ENCODE measurements around the gene SPIRE1.

DNA sequence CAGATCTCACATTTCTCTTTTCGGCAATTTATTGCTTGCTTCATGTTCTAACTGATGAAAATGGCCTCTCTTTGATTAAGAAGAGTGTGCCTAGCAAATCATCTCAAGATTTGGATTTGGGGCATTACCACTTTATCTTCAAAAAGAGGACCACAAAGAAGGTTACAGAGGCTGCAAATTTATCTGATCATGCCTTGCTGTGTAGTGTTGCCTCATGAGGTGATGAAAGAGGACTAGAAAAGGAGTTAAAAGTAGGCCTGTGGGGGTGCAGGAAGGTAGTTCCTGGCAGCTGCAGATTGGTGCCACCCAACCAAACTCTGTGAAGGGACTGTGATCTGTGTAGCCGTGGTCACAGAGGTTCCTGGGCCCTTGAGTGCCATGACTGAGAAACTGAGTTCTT lies 181.0 kb downstream of the SPIRE1 start:
- TF ChIP-seq, protein P1, sequence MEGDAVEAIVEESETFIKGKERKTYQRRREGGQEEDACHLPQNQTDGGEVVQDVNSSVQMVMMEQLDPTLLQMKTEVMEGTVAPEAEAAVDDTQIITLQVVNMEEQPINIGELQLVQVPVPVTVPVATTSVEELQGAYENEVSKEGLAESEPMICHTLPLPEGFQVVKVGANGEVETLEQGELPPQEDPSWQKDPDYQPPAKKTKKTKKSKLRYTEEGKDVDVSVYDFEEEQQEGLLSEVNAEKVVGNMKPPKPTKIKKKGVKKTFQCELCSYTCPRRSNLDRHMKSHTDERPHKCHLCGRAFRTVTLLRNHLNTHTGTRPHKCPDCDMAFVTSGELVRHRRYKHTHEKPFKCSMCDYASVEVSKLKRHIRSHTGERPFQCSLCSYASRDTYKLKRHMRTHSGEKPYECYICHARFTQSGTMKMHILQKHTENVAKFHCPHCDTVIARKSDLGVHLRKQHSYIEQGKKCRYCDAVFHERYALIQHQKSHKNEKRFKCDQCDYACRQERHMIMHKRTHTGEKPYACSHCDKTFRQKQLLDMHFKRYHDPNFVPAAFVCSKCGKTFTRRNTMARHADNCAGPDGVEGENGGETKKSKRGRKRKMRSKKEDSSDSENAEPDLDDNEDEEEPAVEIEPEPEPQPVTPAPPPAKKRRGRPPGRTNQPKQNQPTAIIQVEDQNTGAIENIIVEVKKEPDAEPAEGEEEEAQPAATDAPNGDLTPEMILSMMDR (IDR thresholded peaks at IDR 0.05): no peak
- TF ChIP-seq POLR2A (IDR thresholded peaks at IDR 0.05): no peak

Measured in Peyer's patch (tissue), 4 donors.